Measurements from ENCODE around the gene CELF4.

Gene CELF4

GRCh38 chr18:37407571-37407970, 158.0 kb downstream of the CELF4 start:
- no peak for ATAC-seq
- Mint-ChIP-seq H3K9me3 (no peaks in the 10 kb centered on the region), H3K4me1 (no peaks in the 10 kb centered on the region), H3K36me3 (no peaks in the 10 kb centered on the region), H3K27ac (no peak overlapping the region), H3K4me3 (no peak overlapping the region)
- DNase-seq (ENCODE audit: low spot score in 2 of 2) = no peak

DNA sequence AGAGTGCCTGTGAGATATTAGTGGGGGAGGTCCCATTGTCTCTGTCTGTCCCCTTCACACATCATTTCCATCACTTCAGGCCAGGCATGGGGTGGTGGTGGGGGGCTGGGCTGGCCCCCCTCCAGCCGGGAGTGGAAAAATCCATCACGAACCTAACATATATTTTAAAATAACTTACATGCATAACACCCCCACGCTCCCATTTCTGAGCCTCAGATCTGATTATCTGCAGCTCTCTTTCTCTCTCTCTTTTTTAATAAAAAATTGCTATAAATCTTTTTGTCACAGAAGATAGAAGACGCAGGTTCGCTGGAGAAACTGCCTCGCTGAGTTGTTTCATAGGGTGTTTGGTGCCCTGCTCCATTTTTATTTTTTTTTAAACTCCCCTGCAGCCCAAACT, 159.8 kb downstream of the CELF4 start:
- no peak for ATAC-seq
- H3K4me1 Mint-ChIP-seq = no peaks in the 10 kb centered on the region
- no peak overlapping the region for H3K27ac Mint-ChIP-seq
- H3K4me3 Mint-ChIP-seq = no peak overlapping the region
- DNase-seq (ENCODE audit: low spot score in 2 of 2) = no peak
- no peaks in the 10 kb centered on the region for H3K36me3 Mint-ChIP-seq
- H3K9me3 Mint-ChIP-seq = no peaks in the 10 kb centered on the region

- no peaks in the 10 kb centered on the region for H3K4me1 Mint-ChIP-seq
These were observed 160.4 kb downstream of the CELF4 start for GRCh38 chr18:37405229-37405628.

DNA sequence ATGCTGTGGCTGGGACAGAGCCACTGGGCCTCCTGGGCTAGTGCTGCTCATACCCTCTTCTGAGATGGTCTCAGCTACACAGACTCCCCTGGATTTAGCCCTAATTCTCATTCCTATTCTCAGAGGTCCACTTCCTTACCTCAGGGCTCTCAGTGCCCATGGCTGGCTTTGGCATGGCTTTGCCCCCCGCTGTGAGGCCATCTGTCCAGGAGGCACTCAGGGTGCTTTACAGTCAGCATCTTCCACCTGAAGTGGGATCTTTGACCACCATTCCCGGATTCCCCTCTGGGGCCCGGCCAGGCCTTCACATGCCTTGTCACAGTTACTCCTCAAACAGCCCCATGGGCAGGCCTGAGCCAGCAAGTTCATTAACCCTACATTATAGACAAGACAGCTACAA, 161.8 kb downstream of the CELF4 start:
- ATAC-seq = no peak
- no peaks in the 10 kb centered on the region for H3K9me3 Mint-ChIP-seq

More at GRCh38 chr18:37405229-37405628, 160.4 kb downstream of the CELF4 start:
- Mint-ChIP-seq H3K4me3 (no peak overlapping the region), H3K9me3 (no peaks in the 10 kb centered on the region), H3K36me3 (no peaks in the 10 kb centered on the region), H3K27ac (no peak overlapping the region)
- no peak for ATAC-seq
- no peak for DNase-seq (ENCODE audit: low spot score in 2 of 2)

GRCh38 chr18:37403100-37403781, 162.4 kb downstream of the CELF4 start:
- ATAC-seq (no peak), DNase-seq (ENCODE audit: low spot score in 2 of 2) (no peak)
- Mint-ChIP-seq H3K27ac (no peak overlapping the region), H3K4me3 (no peak overlapping the region), H3K36me3 (no peaks in the 10 kb centered on the region), H3K4me1 (no peaks in the 10 kb centered on the region), H3K9me3 (no peaks in the 10 kb centered on the region)

More for the DNA sequence above, 161.8 kb downstream of the CELF4 start:
- Mint-ChIP-seq H3K36me3 (no peaks in the 10 kb centered on the region), H3K27ac (no peak overlapping the region), H3K4me1 (no peaks in the 10 kb centered on the region), H3K4me3 (no peak overlapping the region)
- DNase-seq (ENCODE audit: low spot score in 2 of 2) = no peak

GRCh38 chr18:37402735-37403099, 162.9 kb downstream of the CELF4 start:
- Mint-ChIP-seq H3K4me3 (no peak overlapping the region), H3K36me3 (no peaks in the 10 kb centered on the region), H3K27ac (peak overlapping the region; percentile 40), H3K4me1 (no peaks in the 10 kb centered on the region), H3K9me3 (no peaks in the 10 kb centered on the region)
- DNase-seq (ENCODE audit: low spot score in 2 of 2) = no peak
- ATAC-seq = no peak

DNA sequence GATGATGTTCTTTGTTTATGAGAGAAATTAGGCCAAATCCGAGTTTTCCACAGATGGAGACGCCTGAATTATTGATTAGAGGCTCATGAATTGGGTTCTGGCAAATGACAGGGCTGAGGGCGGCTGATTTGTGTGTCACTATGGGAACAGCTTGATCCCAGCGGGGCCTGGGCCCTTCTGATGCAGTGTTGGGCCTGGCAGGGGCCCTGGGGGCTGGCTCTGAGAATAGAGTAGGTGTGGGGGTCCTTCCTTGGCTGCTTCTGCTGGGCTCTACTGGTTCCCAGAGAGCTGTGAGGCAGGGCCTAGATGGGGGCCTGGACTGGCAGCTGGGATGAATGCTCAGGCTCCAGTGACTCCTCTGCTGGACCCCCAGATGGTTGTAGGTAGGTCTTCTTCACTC, 164.8 kb downstream of the CELF4 start:
- ATAC-seq = no peak
- Mint-ChIP-seq H3K36me3 (no peaks in the 10 kb centered on the region), H3K4me3 (no peak overlapping the region), H3K9me3 (no peaks in the 10 kb centered on the region), H3K4me1 (no peaks in the 10 kb centered on the region), H3K27ac (no peak overlapping the region)
- DNase-seq (ENCODE audit: low spot score in 2 of 2) = no peak

GRCh38 chr18:37398248-37398920, 167.2 kb downstream of the CELF4 start:
- Mint-ChIP-seq H3K4me3 (no peak overlapping the region), H3K27ac (no peak overlapping the region), H3K36me3 (no peaks in the 10 kb centered on the region), H3K9me3 (no peaks in the 10 kb centered on the region), H3K4me1 (peaks cover 10% of the 10 kb centered on the region)
- ATAC-seq = no peak
- no peak for DNase-seq (ENCODE audit: low spot score in 2 of 2)

DNA sequence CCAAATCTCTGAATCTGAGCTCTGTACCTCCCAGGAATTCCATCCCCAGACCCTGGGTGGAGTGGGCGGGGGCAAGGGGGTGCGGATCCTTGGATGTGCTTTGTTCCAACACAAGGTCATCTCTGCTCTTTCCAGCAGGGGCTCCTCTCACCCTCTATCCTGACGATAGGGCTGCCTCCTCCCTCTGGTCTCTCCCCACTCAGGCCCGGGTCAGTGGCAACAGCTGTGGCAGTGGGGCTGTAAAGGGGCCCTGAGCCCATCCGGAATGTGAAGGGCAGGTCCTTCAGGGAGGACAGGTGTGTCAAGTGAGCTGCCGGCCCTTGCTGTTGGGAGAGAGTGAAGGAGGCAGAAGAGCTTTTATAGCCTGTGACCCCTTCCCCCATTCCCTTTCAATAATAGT, 167.8 kb downstream of the CELF4 start:
- Mint-ChIP-seq H3K36me3 (no peaks in the 10 kb centered on the region), H3K9me3 (no peaks in the 10 kb centered on the region), H3K27ac (no peak overlapping the region), H3K4me1 (peaks cover 15% of the 10 kb centered on the region), H3K4me3 (no peak overlapping the region)
- no peak for DNase-seq (ENCODE audit: low spot score in 2 of 2)
- no peak for ATAC-seq

DNA sequence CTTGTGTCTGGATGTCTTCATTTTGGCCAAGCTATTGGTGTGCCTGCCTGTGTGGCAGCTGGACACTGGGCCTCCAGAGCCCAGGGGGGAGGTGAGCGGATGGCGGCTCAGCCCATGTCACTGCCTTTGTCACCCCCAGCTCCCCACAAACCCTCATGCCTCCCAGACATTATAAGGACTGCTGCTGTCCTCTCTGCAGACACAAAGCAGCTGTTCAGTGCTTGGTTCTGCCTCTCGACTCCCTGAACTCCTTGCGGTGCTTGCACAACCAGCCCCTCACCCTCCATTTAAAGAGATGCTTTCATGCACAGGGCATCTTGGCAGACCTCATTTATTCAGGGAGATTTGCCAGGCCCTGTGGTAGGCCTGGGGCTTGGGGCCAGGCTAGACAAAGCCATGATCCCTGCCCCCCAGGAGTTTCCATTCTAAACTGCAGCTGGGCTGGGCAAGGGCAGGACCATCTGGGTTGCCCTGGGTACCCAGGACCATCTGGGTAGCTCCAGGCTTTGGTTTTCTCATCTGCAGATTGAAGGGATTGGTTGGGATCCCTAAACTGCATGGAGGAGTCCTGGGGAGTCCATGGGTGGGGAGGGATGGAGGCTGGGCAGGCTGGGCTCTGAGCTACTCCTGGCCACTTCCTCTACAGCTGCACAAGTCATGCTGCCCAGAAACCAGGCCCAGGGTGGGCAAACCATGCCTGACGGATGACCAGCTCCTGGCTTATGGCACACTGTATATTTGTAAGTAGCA, 168.5 kb downstream of the CELF4 start:
- Mint-ChIP-seq H3K9me3 (no peaks in the 10 kb centered on the region), H3K27ac (no peak overlapping the region), H3K36me3 (no peaks in the 10 kb centered on the region), H3K4me3 (no peak overlapping the region), H3K4me1 (peaks cover 17% of the 10 kb centered on the region)
- DNase-seq (ENCODE audit: low spot score in 2 of 2) (no peak), ATAC-seq (no peak)

DNA sequence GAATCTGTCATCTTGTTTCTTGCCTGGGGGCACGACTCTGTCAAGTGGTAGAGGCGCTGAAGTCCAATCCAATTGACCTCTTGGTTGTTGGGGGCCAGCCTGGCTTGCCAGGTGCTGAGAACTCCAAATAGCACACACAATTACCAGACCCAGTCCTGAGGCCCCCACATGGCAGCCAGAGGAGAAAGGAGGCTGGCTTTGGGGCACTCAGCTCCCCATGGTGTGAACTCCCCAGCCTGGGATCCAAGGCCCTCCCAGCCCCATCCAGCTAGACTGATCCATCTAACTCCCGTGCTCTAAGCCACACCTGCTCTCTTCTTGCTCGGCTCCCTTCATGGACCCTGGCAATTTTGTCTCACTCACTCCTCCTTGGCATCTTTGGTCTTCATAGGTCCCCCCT, 170.0 kb downstream of the CELF4 start:
- DNase-seq (ENCODE audit: low spot score in 2 of 2) = no peak
- H3K9me3 Mint-ChIP-seq = no peaks in the 10 kb centered on the region

GRCh38 chr18:37395138-37395537, 170.5 kb downstream of the CELF4 start:
- H3K4me3 Mint-ChIP-seq = peak overlapping the region; percentile 20

More for the DNA sequence above, 170.0 kb downstream of the CELF4 start:
- H3K4me3 Mint-ChIP-seq = no peak overlapping the region
- H3K36me3 Mint-ChIP-seq = no peaks in the 10 kb centered on the region
- no peak overlapping the region for H3K27ac Mint-ChIP-seq
- H3K4me1 Mint-ChIP-seq = peaks cover 17% of the 10 kb centered on the region
- ATAC-seq = no peak

GRCh38 chr18:37394610-37394965, 171.0 kb downstream of the CELF4 start:
- Mint-ChIP-seq H3K36me3 (no peaks in the 10 kb centered on the region), H3K9me3 (no peaks in the 10 kb centered on the region), H3K27ac (no peak overlapping the region), H3K4me3 (peak overlapping the region; percentile 20), H3K4me1 (peaks cover 17% of the 10 kb centered on the region)
- no peak for ATAC-seq
- no peak for DNase-seq (ENCODE audit: low spot score in 2 of 2)

More at GRCh38 chr18:37395138-37395537, 170.5 kb downstream of the CELF4 start:
- ATAC-seq (no peak), DNase-seq (ENCODE audit: low spot score in 2 of 2) (no peak)
- Mint-ChIP-seq H3K9me3 (no peaks in the 10 kb centered on the region), H3K36me3 (no peaks in the 10 kb centered on the region), H3K27ac (no peak overlapping the region), H3K4me1 (peaks cover 17% of the 10 kb centered on the region)

DNA sequence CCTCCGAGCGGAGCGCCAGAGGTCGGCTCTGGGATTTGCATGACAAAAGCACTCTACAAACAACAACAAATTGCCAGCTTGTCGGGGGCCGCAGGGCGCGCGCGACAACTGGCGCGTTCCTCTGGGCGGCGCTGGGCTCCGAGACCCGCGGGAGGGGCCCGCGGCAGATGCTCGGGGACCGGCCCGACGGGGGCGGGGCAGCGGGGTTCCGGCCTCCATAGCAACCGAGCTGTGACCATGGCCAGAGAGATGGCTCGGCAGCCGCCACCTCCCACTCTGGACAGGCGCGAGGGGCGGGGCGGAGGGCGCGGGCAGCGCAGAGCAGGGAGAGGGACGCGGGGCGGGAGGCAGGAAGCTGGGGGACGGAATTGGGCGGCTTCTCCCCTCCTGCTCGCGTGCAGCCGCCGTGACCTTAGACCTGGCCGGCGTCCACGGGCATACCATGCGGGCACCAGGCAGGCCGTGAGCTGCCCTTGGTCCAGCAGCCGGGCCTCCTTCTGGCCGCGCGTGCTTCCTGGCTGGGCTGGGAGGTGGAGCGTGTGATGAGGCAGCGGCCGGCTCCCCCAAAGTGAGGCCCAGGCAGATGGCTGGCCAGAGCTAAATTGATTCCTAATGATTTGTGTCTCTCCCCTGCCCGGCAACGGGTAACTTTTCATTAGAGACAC, 171.5 kb downstream of the CELF4 start:
- no peak for DNase-seq (ENCODE audit: low spot score in 2 of 2)
- no peaks in the 10 kb centered on the region for H3K9me3 Mint-ChIP-seq
- no peaks in the 10 kb centered on the region for H3K36me3 Mint-ChIP-seq
- peaks cover 17% of the 10 kb centered on the region for H3K4me1 Mint-ChIP-seq
- H3K4me3 Mint-ChIP-seq = peak overlapping the region; percentile 20
- H3K27ac Mint-ChIP-seq = no peak overlapping the region
- no peak for ATAC-seq

GRCh38 chr18:37393221-37393827, 172.3 kb downstream of the CELF4 start:
- no peak for ATAC-seq

More at GRCh38 chr18:37393221-37393827, 172.3 kb downstream of the CELF4 start:
- Mint-ChIP-seq H3K36me3 (no peaks in the 10 kb centered on the region), H3K27ac (no peak overlapping the region), H3K4me1 (peaks cover 17% of the 10 kb centered on the region), H3K4me3 (peak overlapping the region; percentile 20), H3K9me3 (no peaks in the 10 kb centered on the region)
- no peak for DNase-seq (ENCODE audit: low spot score in 2 of 2)
